Neural cell (in vitro differentiated cells): ENCODE data around the gene SAMSN1. TPM values are rescaled to one million over a fixed set of nuclear protein-coding genes. Genes with fewer than 3 reads are reported as not detected.
"Not testable (repeated sequence)": the region's sequence is repeated elsewhere in the genome, so short reads cannot be mapped to it uniquely, and the experiment has no call there.

ENCODE experiments used
- H2AFZ ChIP-seq: fragments of 200-600, 300-800 bp; sonication (generic), shearing (Covaris generic); 2 replicates; pipeline ENCODE4 v1.6.0; 2014; ENCODE audit warnings: low read depth, mild to moderate bottlenecking, antibody characterized with exemption, low read length, moderate library complexity
- H3F3A ChIP-seq: fragments of 200-600 bp; shearing (Covaris generic); 2 replicates; pipeline ENCODE4 v1.6.1; 2016; ENCODE audit warnings: mild to moderate bottlenecking, moderate library complexity, mixed read lengths, antibody characterized with exemption, low read length; ENCODE audit not compliant: insufficient read depth, poor library complexity, severe bottlenecking
- H3K27ac ChIP-seq: fragments of 200-600, 300-800 bp; sonication (generic), shearing (Covaris generic); 2 replicates; pipeline ENCODE4 v1.5.1; 2014; ENCODE audit warnings: mild to moderate bottlenecking, low read length, moderate library complexity
- H3K27me3 ChIP-seq: fragments of 300-800, 200-600 bp; sonication (generic), shearing (Covaris generic); 2 replicates; pipeline ENCODE4 v1.6.0; 2014; ENCODE audit warnings: mild to moderate bottlenecking, low read depth, low read length, moderate library complexity; ENCODE audit not compliant: insufficient read depth
- H3K36me3 ChIP-seq: fragments of 300-800, 200-600 bp; sonication (generic), shearing (Covaris generic); 2 replicates; pipeline ENCODE4 v1.5.1; 2014; ENCODE audit warnings: mild to moderate bottlenecking, antibody characterized with exemption, low read length, moderate library complexity; ENCODE audit not compliant: insufficient read depth
- H3K4me2 ChIP-seq: fragments of 300-800, 200-600 bp; sonication (generic), shearing (Covaris generic); 2 replicates; pipeline ENCODE4 v1.6.0; 2014; ENCODE audit warnings: mild to moderate bottlenecking, low read length
- H3K4me3 ChIP-seq: fragments of 300-800, 200-600 bp; sonication (generic), shearing (Covaris generic); 2 replicates; pipeline ENCODE4 v1.5.1; 2014; ENCODE audit warnings: mild to moderate bottlenecking, low read length, moderate library complexity
- H3K79me2 ChIP-seq: fragments of 200-600 bp; shearing (Covaris generic); replicated peaks from 2 replicates; pipeline ENCODE4 v1.6.0; 2014; ENCODE audit warnings: mild to moderate bottlenecking, low read length, moderate library complexity; ENCODE audit not compliant: insufficient read depth
- H3K9ac ChIP-seq: fragments of 300-800, 200-600 bp; sonication (generic), shearing (Covaris generic); 2 replicates; pipeline ENCODE4 v1.6.1; 2016; ENCODE audit warnings: mild to moderate bottlenecking, low read length, mixed read lengths
- H3K9me2 ChIP-seq: fragments of 200-600 bp; shearing (Covaris generic); 2 replicates; pipeline ENCODE4 v1.6.1; 2016; ENCODE audit warnings: mild to moderate bottlenecking, low read length, mixed read lengths; ENCODE audit not compliant: insufficient read depth
- H3K9me3 ChIP-seq: fragments of 200-600, 300-800 bp; sonication (generic), shearing (Covaris generic); 2 replicates; pipeline ENCODE4 v1.6.1; 2016; ENCODE audit warnings: mild to moderate bottlenecking, mixed run types, low read length, moderate library complexity, mixed read lengths
- H4K20me1 ChIP-seq: fragments of 200-600 bp; shearing (Covaris generic); 2 replicates; pipeline ENCODE4 v1.6.1; 2016; ENCODE audit warnings: mild to moderate bottlenecking, mixed run types; ENCODE audit not compliant: insufficient read depth
- CTCF ChIP-seq: fragments of 450-650 bp; IDR thresholded peaks from 2 replicates; pipeline ENCODE4 v1.5.1; 2014; ENCODE audit warnings: antibody characterized with exemption, mild to moderate bottlenecking, moderate library complexity; ENCODE audit not compliant: poor library complexity, severe bottlenecking
- EP300 ChIP-seq: fragments of 450-650 bp; conservative IDR thresholded peaks from 2 replicates; pipeline ENCODE4 v1.6.1; 2014; ENCODE audit warnings: antibody characterized with exemption, mild to moderate bottlenecking, moderate library complexity; ENCODE audit not compliant: poor library complexity, severe bottlenecking
- EZH2 ChIP-seq: fragments of 200-600, 300-800 bp; shearing (Covaris generic), sonication (generic); IDR thresholded peaks from 2 replicates; pipeline ENCODE4 v1.6.1; 2014; ENCODE audit warnings: antibody characterized with exemption, low read length, borderline replicate concordance, mild to moderate bottlenecking; ENCODE audit not compliant: insufficient read depth, poor library complexity, severe bottlenecking
- MXI1 ChIP-seq: fragments of 450-650 bp; conservative IDR thresholded peaks from 2 replicates; pipeline ENCODE4 v1.6.1; 2014; ENCODE audit warnings: antibody characterized with exemption, mild to moderate bottlenecking; ENCODE audit not compliant: poor library complexity, severe bottlenecking
- POLR2AphosphoS5 ChIP-seq: IDR thresholded peaks from 2 replicates; pipeline ENCODE4 v1.6.1; 2012
- RAD21 ChIP-seq: fragments of 450-650 bp; conservative IDR thresholded peaks from 2 replicates; pipeline ENCODE4 v1.6.1; 2014; ENCODE audit warnings: antibody characterized with exemption, mild to moderate bottlenecking, moderate library complexity
- SMC3 ChIP-seq: fragments of 450-650 bp; conservative IDR thresholded peaks from 2 replicates; pipeline ENCODE4 v1.6.1; 2014; ENCODE audit warnings: antibody characterized with exemption, mild to moderate bottlenecking, moderate library complexity; ENCODE audit not compliant: poor library complexity
- TAF1 ChIP-seq: IDR thresholded peaks from 2 replicates; pipeline ENCODE4 v1.6.1; 2012; ENCODE audit warnings: low read depth
- polyA plus RNA-seq: library from polyadenylated mRNA; depleted of rRNA; stranded (reverse); fragments of >200 nt; gene quantifications from 2 replicates; pipeline ENCODE4 v1.2.3, GENCODE V29; 2014
- TF ChIP-seq, protein P1 (sequence below): IDR thresholded peaks from 2 replicates; pipeline ENCODE4 v1.6.1; 2012; ENCODE audit warnings: borderline replicate concordance

The SAMSN1 gene
- polyA plus RNA-seq, 1 donor from 2014 or later, result 18.2 TPM

- H3K9me2 ChIP-seq, result no peaks in the 10 kb centered on the region
- no peak overlapping the region for H3K4me2 ChIP-seq
- no peaks in the 10 kb centered on the region for H3F3A ChIP-seq
- H2AFZ ChIP-seq, result no peak overlapping the region
- H3K9me3 ChIP-seq, result no peaks in the 10 kb centered on the region
- no peak overlapping the region for H3K27ac ChIP-seq
- no peaks in the 10 kb centered on the region for H3K27me3 ChIP-seq
- TF ChIP-seq, protein P1, sequence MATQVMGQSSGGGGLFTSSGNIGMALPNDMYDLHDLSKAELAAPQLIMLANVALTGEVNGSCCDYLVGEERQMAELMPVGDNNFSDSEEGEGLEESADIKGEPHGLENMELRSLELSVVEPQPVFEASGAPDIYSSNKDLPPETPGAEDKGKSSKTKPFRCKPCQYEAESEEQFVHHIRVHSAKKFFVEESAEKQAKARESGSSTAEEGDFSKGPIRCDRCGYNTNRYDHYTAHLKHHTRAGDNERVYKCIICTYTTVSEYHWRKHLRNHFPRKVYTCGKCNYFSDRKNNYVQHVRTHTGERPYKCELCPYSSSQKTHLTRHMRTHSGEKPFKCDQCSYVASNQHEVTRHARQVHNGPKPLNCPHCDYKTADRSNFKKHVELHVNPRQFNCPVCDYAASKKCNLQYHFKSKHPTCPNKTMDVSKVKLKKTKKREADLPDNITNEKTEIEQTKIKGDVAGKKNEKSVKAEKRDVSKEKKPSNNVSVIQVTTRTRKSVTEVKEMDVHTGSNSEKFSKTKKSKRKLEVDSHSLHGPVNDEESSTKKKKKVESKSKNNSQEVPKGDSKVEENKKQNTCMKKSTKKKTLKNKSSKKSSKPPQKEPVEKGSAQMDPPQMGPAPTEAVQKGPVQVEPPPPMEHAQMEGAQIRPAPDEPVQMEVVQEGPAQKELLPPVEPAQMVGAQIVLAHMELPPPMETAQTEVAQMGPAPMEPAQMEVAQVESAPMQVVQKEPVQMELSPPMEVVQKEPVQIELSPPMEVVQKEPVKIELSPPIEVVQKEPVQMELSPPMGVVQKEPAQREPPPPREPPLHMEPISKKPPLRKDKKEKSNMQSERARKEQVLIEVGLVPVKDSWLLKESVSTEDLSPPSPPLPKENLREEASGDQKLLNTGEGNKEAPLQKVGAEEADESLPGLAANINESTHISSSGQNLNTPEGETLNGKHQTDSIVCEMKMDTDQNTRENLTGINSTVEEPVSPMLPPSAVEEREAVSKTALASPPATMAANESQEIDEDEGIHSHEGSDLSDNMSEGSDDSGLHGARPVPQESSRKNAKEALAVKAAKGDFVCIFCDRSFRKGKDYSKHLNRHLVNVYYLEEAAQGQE, result no peak
- TF ChIP-seq EP300, result no peak
- TF ChIP-seq SMC3, result no peak
- TF ChIP-seq TAF1, result no peak
- TF ChIP-seq CTCF, result no peak
- TF ChIP-seq EZH2, result no peak
- no peak for TF ChIP-seq RAD21
- no peak for TF ChIP-seq POLR2AphosphoS5
- TF ChIP-seq MXI1, result no peak
- H3K36me3 ChIP-seq, result no peaks in the 10 kb centered on the region
- no peaks in the 10 kb centered on the region for H4K20me1 ChIP-seq
- no peaks in the 10 kb centered on the region for H3K79me2 ChIP-seq
- H3K9ac ChIP-seq, result no peak overlapping the region
- no peak overlapping the region for H3K4me3 ChIP-seq
These were observed 48.3 kb downstream of the SAMSN1 start for GRCh38 chr21:14497825-14498224.

- Histone ChIP-seq H3K4me3 (no peak overlapping the region), H3K9ac (no peak overlapping the region), H3K27ac (no peak overlapping the region), H3K79me2 (no peaks in the 10 kb centered on the region), H4K20me1 (no peaks in the 10 kb centered on the region), H2AFZ (no peak overlapping the region), H3K9me2 (no peaks in the 10 kb centered on the region), H3K36me3 (no peaks in the 10 kb centered on the region), H3K9me3 (no peaks in the 10 kb centered on the region), H3F3A (no peaks in the 10 kb centered on the region), H3K4me2 (no peak overlapping the region), H3K27me3 (no peaks in the 10 kb centered on the region)
- TF ChIP-seq MXI1, result no peak
- no peak for TF ChIP-seq SMC3
- no peak for TF ChIP-seq CTCF
- no peak for TF ChIP-seq RAD21
- TF ChIP-seq, protein P1, result no peak
- TF ChIP-seq TAF1, result no peak
- no peak for TF ChIP-seq EZH2
- TF ChIP-seq POLR2AphosphoS5, result no peak
- TF ChIP-seq EP300, result no peak
These were observed 51.0 kb downstream of the SAMSN1 start for GRCh38 chr21:14495075-14495474.

DNA sequence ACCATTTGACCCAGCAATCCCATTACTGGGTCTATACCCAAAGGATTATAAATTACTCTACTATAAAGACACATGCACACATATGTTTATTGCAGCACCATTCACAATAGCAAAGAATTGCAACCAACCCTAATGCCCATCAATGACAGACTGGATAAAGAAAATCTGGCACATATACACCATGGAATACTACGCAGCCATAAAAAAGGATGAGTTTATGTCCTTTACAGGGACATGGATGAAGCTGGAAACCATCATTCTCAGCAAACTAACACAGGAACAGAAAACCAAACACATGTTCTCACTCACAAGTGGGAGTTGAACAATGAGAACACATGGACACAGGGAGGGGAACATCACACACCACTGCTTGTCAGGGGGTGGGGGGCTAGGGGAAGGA lies 51.9 kb downstream of the SAMSN1 start:
- not testable (repeated sequence) for H3K9ac ChIP-seq, H3K27me3 ChIP-seq, H3K4me3 ChIP-seq, H3K9me2 ChIP-seq, H3K27ac ChIP-seq, H3K36me3 ChIP-seq, H2AFZ ChIP-seq, H3F3A ChIP-seq, H3K79me2 ChIP-seq, H3K4me2 ChIP-seq, H4K20me1 ChIP-seq, H3K9me3 ChIP-seq
